Activated CD8-positive, alpha-beta memory T cell treated with anti-CD3 and anti-CD28 coated beads, Interleukin-2, amount 10 ng/mL, durations not matched to agents 7 days and 5 days (primary cell): ENCODE results near the gene TMEM63C. TPM values are rescaled to one million over a fixed set of nuclear protein-coding genes. Genes with fewer than 3 reads are reported as not detected.
A peak's percentile ranks its signal among the peaks of the same experiment; 100 is the strongest.

Experiments used
- ATAC-seq: fragments of 150-1000 bp; cut with Tn5 transposase; one replicate; pipeline ENCODE4 v1.10.0; 2021; ENCODE audit warnings: moderate library complexity
- CTCF ChIA-PET: fragments of 350-600 bp; sonication (Branson Sonifier 250); formaldehyde crosslinking; loops from one replicate; lab custom pipeline; 2021; ENCODE audit warnings: antibody characterized with exemption; lab: Charles Lee
- DNase-seq: peaks from one replicate; pipeline ENCODE4 v3.0.0-alpha.2; 2020
- H3K27ac Mint-ChIP-seq: one replicate; pipeline ENCODE4 v1.8.0; 2021; ENCODE audit warnings: mild to moderate bottlenecking, mixed read lengths
- H3K27me3 Mint-ChIP-seq: one replicate; pipeline ENCODE4 v1.8.0; 2021; ENCODE audit warnings: mixed read lengths
- H3K36me3 Mint-ChIP-seq: one replicate; pipeline ENCODE4 v1.8.0; 2021; ENCODE audit warnings: mild to moderate bottlenecking, mixed read lengths
- H3K4me1 Mint-ChIP-seq: one replicate; pipeline ENCODE4 v1.8.0; 2021; ENCODE audit warnings: mixed read lengths
- H3K4me3 Mint-ChIP-seq: one replicate; pipeline ENCODE4 v1.8.0; 2021; ENCODE audit warnings: mild to moderate bottlenecking, moderate library complexity, mixed read lengths
- H3K9me3 Mint-ChIP-seq: one replicate; pipeline ENCODE4 v1.8.0; 2022; ENCODE audit warnings: low read depth, mixed read lengths
- microRNA-seq: library from miRNA; unstranded; fragments of <30 nt; microRNA quantifications from one replicate; pipeline ENCODE4 v1.2.0, GENCODE V29; 2022
- total RNA-seq, 2 experiments: library from RNA; stranded (reverse); gene quantifications; one replicate each; pipeline ENCODE4 v1.2.3, GENCODE V29; 2021

TMEM63C gene
- total RNA-seq, 2 experiments from 2014 or later = 0.14 to 0.50 TPM

- Mint-ChIP-seq H3K27ac (peak overlapping the region; percentile 73), H3K27me3 (peaks cover 3% of the 10 kb centered on the region), H3K36me3 (no peaks in the 10 kb centered on the region), H3K4me3 (no peak overlapping the region), H3K4me1 (peaks cover 26% of the 10 kb centered on the region), H3K9me3 (no peaks in the 10 kb centered on the region)
- DNase-seq (peak; percentile 80), ATAC-seq (peak; percentile 90)
- CTCF ChIA-PET = interaction anchor here (0.8 to 10.6 kb wide), 7 partner anchors 8 to 156 kb away, joined by 3 to 170 read pairs (median 5); partner anchors contain the start of genes GSTZ1, POMT2, SAMD15 and TMED8
These were observed 121.3 kb downstream of the TMEM63C start for GRCh38 chr14:77302926-77303325.

GRCh38 chr14:77303417-77304156 is 122.0 kb downstream of the TMEM63C start:
- Mint-ChIP-seq H3K27ac (peak overlapping the region; percentile 73), H3K4me3 (no peak overlapping the region), H3K9me3 (no peaks in the 10 kb centered on the region), H3K4me1 (peaks cover 26% of the 10 kb centered on the region), H3K36me3 (no peaks in the 10 kb centered on the region), H3K27me3 (peaks cover 3% of the 10 kb centered on the region)
- peak; percentile 81 for ATAC-seq
- CTCF ChIA-PET = interaction anchor here (0.8 to 10.6 kb wide), 6 partner anchors 8 to 180 kb away, joined by 3 to 170 read pairs (median 6); partner anchors contain the start of genes GSTZ1, POMT2, SAMD15 and TMED8
- peak; percentile 78 for DNase-seq

- DNase-seq (no peak), ATAC-seq (no peak)
- peaks cover 3% of the 10 kb centered on the region for H3K27me3 Mint-ChIP-seq
- no peaks in the 10 kb centered on the region for H3K36me3 Mint-ChIP-seq
- H3K4me1 Mint-ChIP-seq = peaks cover 32% of the 10 kb centered on the region
- no peak overlapping the region for H3K27ac Mint-ChIP-seq
- H3K9me3 Mint-ChIP-seq = no peaks in the 10 kb centered on the region
- no peak overlapping the region for H3K4me3 Mint-ChIP-seq
- CTCF ChIA-PET = interaction anchor here (1.2 to 10.6 kb wide), 3 partner anchors 10 to 154 kb away, joined by 5 to 170 read pairs (median 29); partner anchors contain the start of genes GSTZ1 and POMT2
These were observed 124.1 kb downstream of the TMEM63C start for GRCh38 chr14:77305696-77306095.

- no peak for DNase-seq
- H3K9me3 Mint-ChIP-seq = no peaks in the 10 kb centered on the region
- peaks cover 3% of the 10 kb centered on the region for H3K27me3 Mint-ChIP-seq
- H3K27ac Mint-ChIP-seq = no peak overlapping the region
- no peak for ATAC-seq
- no peaks in the 10 kb centered on the region for H3K36me3 Mint-ChIP-seq
- H3K4me3 Mint-ChIP-seq = no peak overlapping the region
- H3K4me1 Mint-ChIP-seq = peaks cover 32% of the 10 kb centered on the region
- CTCF ChIA-PET = interaction anchor here (0.9 to 10.6 kb wide), 3 partner anchors 9 to 24 kb away, joined by 3 to 170 read pairs (median 3); partner anchors contain the start of genes GSTZ1 and POMT2
These were observed 124.8 kb downstream of the TMEM63C start for GRCh38 chr14:77306416-77306815.

- DNase-seq (no peak), ATAC-seq (no peak)
- peaks cover 3% of the 10 kb centered on the region for H3K27me3 Mint-ChIP-seq
- no peaks in the 10 kb centered on the region for H3K9me3 Mint-ChIP-seq
- H3K36me3 Mint-ChIP-seq = no peaks in the 10 kb centered on the region
- H3K27ac Mint-ChIP-seq = no peak overlapping the region
- peaks cover 32% of the 10 kb centered on the region for H3K4me1 Mint-ChIP-seq
- CTCF ChIA-PET = interaction anchor here (0.9 to 10.6 kb wide), 3 partner anchors 8 to 24 kb away, joined by 3 to 170 read pairs (median 3); partner anchors contain the start of genes GSTZ1 and POMT2
- no peak overlapping the region for H3K4me3 Mint-ChIP-seq
These were observed 125.4 kb downstream of the TMEM63C start for GRCh38 chr14:77306851-77307496.

Small RNA genes lying within 50 kb of the gene (microRNA-seq; reads per million reads assigned to microRNA genes)
- not detected for gene MIR1260A

Other genes starting within 250 kb of the TMEM63C start
- gene IRF2BPL, start 153.1 kb upstream of the TMEM63C start, total RNA-seq = 10 to 100 TPM; 19.7 to 24.9 TPM
- 10 to 100 TPM; 11.3 to 12.0 TPM for gene CIPC, start 83.5 kb upstream of the TMEM63C start, total RNA-seq
- gene ZDHHC22, start 40.0 kb upstream of the TMEM63C start, total RNA-seq = not detected
- not detected for gene NGB, start 89.4 kb downstream of the TMEM63C start, total RNA-seq
- 10 to 100 TPM; 14.3 to 16.2 TPM for gene POMT2, start 139.1 kb downstream of the TMEM63C start, total RNA-seq
- gene GSTZ1, start 139.2 kb downstream of the TMEM63C start, total RNA-seq = 10 to 100 TPM; 16.0 to 16.3 TPM
- 10 to 100 TPM; 17.6 to 24.4 TPM for gene TMED8, start 195.3 kb downstream of the TMEM63C start, total RNA-seq
- under 1 TPM; 0.12 to 0.14 TPM for gene SAMD15, start 195.6 kb downstream of the TMEM63C start, total RNA-seq
- gene NOXRED1, start 241.7 kb downstream of the TMEM63C start, total RNA-seq = under 1 TPM; 0.45 to 0.53 TPM